ENCODE data around the gene CEACAM19. TPM values are rescaled to one million over a fixed set of nuclear protein-coding genes. Genes with fewer than 3 reads are reported as not detected.

The CEACAM19 gene, protein sequence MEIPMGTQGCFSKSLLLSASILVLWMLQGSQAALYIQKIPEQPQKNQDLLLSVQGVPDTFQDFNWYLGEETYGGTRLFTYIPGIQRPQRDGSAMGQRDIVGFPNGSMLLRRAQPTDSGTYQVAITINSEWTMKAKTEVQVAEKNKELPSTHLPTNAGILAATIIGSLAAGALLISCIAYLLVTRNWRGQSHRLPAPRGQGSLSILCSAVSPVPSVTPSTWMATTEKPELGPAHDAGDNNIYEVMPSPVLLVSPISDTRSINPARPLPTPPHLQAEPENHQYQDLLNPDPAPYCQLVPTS
- total RNA-seq, result 0.30 and 1.9 TPM in 2 replicates

DNA sequence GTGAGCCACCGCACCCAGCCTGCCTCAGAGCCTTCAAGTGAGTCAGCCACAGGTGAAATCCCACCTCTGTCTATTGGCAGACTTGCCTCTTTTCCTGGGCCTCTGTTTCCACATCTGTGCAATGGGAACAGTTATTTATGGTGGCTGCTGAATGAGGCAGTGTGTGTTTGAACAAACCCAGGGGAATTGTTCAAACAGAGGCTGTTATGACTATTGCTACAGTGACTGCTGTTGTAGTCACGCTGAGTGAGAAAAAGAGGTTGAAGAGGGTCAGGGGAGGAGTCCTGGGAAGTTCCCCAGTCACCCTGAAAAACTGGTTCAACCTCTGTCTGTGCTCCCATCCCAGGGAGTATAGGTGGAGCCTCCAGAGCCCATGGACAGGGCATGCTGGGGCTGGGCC is at the start of gene CEACAM19:
Gene CEACAM19, plus strand, starts transcription at position 83 of the 400 bp plus-strand sequence. CDS start 450 bp downstream, outside the sequence.

DNA sequence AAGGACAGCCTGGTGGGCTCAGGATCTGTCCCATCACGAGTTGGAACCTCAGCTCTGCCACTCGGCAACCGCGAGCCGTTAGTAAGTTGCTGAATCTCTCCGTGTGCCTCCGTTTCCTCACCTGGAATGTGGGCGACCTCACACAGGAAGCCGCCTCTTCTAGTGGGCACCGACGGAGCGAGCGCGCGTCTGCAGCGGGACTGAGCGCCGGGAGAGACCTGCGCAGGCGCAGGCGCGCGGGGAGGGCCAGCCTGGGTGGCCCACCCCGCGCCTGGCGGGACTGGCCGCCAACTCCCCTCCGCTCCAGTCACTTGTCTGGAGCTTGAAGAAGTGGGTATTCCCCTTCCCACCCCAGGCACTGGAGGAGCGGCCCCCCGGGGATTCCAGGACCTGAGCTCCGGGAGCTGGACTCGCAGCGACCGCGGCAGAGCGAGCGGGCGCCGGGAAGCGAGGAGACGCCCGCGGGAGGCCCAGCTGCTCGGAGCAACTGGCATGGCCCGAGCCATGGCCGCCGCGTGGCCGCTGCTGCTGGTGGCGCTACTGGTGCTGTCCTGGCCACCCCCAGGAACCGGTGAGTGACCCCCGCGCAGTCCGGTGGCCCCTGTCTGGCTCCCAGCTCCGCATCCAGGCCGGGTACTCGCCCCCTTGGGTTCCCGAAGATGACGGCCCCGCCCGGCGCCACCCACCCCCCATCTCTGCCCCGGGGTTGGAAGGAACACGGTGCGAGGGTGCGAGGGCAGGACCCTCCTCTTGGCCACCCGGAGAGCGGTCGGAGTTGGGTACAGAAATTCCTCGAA is 27.5 kb upstream of the CEACAM19 start, which contains the start of gene PVR:
Gene PVR, plus strand, starts transcription at position 306 of the 797 bp plus-strand sequence. Its CDS starts 187 bp downstream, at position 493.

DNA sequence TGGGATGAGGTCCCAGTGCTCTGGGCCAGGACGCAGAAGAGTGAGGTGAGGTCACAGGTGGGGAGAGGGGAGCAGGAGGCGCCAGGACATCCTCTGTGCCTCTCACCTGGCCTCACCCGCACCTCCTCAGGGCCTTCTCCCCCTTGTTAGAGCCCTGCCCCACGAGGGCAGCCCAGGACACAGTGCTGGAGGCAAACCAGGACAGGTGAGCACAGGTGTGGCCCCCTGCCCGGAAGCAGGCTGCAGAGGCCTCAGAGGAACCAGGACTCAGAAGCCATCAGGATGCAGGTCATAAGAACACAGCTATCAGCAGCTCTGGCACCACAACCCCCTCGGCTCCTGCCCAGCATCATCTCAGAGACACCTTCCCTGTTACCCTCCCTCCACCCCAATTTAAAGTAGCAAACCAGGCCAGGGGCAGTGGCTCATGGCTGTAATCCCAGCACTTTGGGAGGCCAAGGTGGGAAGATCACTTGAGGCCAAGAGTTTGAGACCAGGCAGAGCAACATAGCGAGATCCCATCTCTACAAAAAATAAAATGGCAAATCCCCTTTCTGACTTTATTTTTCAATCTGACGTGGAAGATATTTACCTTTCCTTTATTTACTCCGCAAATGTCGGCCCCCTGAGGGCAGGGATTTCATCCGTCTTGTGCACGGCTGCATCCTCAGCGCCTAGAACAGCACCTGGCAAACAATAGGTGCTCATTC is 27.4 kb downstream of the CEACAM19 start, which contains the start of gene CEACAM16:
Gene CEACAM16, plus strand, starts transcription at position 660 of the 710 bp plus-strand sequence. CDS start 2,306 bp downstream, outside the sequence.

Other genes starting within 250 kb of the CEACAM19 start
- 10.5 and 11.6 TPM in 2 replicates for gene ZNF229, start 223.0 kb upstream of the CEACAM19 start, total RNA-seq
- gene ZNF180, start 171.0 kb upstream of the CEACAM19 start, total RNA-seq, result 5.6 and 9.2 TPM in 2 replicates
- gene CEACAM20, start 141.8 kb upstream of the CEACAM19 start, total RNA-seq, result not detected in 2 replicates
- not detected in 2 replicates for gene IGSF23, start 57.9 kb upstream of the CEACAM19 start, total RNA-seq
- 137 and 147 TPM in 2 replicates for gene PVR, start 27.6 kb upstream of the CEACAM19 start, total RNA-seq
- not detected in 2 replicates for gene CEACAM16, start 27.7 kb downstream of the CEACAM19 start, total RNA-seq
- 9.2 and 9.6 TPM in 2 replicates for gene BCL3, start 77.2 kb downstream of the CEACAM19 start, total RNA-seq
- gene CBLC, start 106.4 kb downstream of the CEACAM19 start, total RNA-seq, result not detected in 2 replicates
- gene BCAM, start 137.6 kb downstream of the CEACAM19 start, total RNA-seq, result 9.3 and 20.2 TPM in 2 replicates
- gene NECTIN2, start 174.8 kb downstream of the CEACAM19 start, total RNA-seq, result 95.6 and 115 TPM in 2 replicates
- 43.4 and 64.6 TPM in 2 replicates for gene TOMM40, start 219.8 kb downstream of the CEACAM19 start, total RNA-seq
- gene APOE, start 234.3 kb downstream of the CEACAM19 start, total RNA-seq, result 2.3 and 8.9 TPM in 2 replicates
- 0.59 TPM in 1 of 2 replicates, not detected in the other for gene APOC1, start 243.1 kb downstream of the CEACAM19 start, total RNA-seq

Data from smooth muscle cell of the umbilical artery (primary cell).